HEK293 (cell line): ENCODE measurements around the gene SNAP23.

Source experiments
- EGR2 ChIP-seq: fragments of 450-650 bp; formaldehyde crosslinking; IDR thresholded peaks from 2 replicates; pipeline ENCODE4 v1.5.1; 2016; ENCODE audit warnings: low read depth, missing biosample characterization, missing genetic modification characterization
- ELK4 ChIP-seq: IDR thresholded peaks from 2 replicates; pipeline ENCODE4 v1.6.1; 2011; ENCODE audit warnings: mild to moderate bottlenecking, low read depth, low read length, borderline replicate concordance
- GLIS2 ChIP-seq: fragments of 450-650 bp; formaldehyde crosslinking; IDR thresholded peaks from 2 replicates; pipeline ENCODE4 v1.5.1; 2016; ENCODE audit warnings: missing biosample characterization, missing genetic modification characterization
- IKZF3 ChIP-seq: fragments of 450-650 bp; IDR thresholded peaks from 2 replicates; pipeline ENCODE4 v1.5.0; 2018; ENCODE audit warnings: missing biosample characterization, mild to moderate bottlenecking, missing genetic modification characterization, moderate library complexity
- MZF1 ChIP-seq: fragments of 450-650 bp; formaldehyde crosslinking; IDR thresholded peaks from 2 replicates; pipeline ENCODE4 v1.5.1; 2017; ENCODE audit warnings: missing biosample characterization, missing genetic modification characterization, borderline replicate concordance
- PATZ1 ChIP-seq: fragments of 450-650 bp; formaldehyde crosslinking; IDR thresholded peaks from 2 replicates; pipeline ENCODE4 v1.5.1; 2016; ENCODE audit warnings: missing biosample characterization, missing genetic modification characterization
- SP2 ChIP-seq: fragments of 450-650 bp; formaldehyde crosslinking; IDR thresholded peaks from 2 replicates; pipeline ENCODE4 v1.5.1; 2016; ENCODE audit warnings: missing biosample characterization, missing genetic modification characterization
- ZBTB6 ChIP-seq: fragments of 450-650 bp; formaldehyde crosslinking; IDR thresholded peaks from 2 replicates; pipeline ENCODE4 v1.5.1; 2017; ENCODE audit warnings: missing biosample characterization, missing genetic modification characterization
- ZBTB8A ChIP-seq: fragments of 450-650 bp; formaldehyde crosslinking; IDR thresholded peaks from 2 replicates; pipeline ENCODE4 v1.5.1; 2016; ENCODE audit warnings: missing biosample characterization, missing genetic modification characterization
- ZEB2 ChIP-seq: fragments of 450-650 bp; formaldehyde crosslinking; IDR thresholded peaks from 2 replicates; pipeline ENCODE4 v1.5.1; 2016; ENCODE audit warnings: missing biosample characterization, missing genetic modification characterization
- ZFP37 ChIP-seq: fragments of 450-650 bp; formaldehyde crosslinking; IDR thresholded peaks from 2 replicates; pipeline ENCODE4 v1.5.1; 2016; ENCODE audit warnings: missing biosample characterization, missing genetic modification characterization
- ZNF132 ChIP-seq: fragments of 450-650 bp; formaldehyde crosslinking; IDR thresholded peaks from 2 replicates; pipeline ENCODE4 v1.5.1; 2017; ENCODE audit warnings: missing biosample characterization, missing genetic modification characterization, borderline replicate concordance
- ZNF138 ChIP-seq: fragments of 450-650 bp; formaldehyde crosslinking; IDR thresholded peaks from 2 replicates; pipeline ENCODE4 v1.5.1; 2016; ENCODE audit warnings: missing biosample characterization, missing genetic modification characterization, borderline replicate concordance
- ZNF175 ChIP-seq: fragments of 450-650 bp; formaldehyde crosslinking; IDR thresholded peaks from 2 replicates; pipeline ENCODE4 v1.5.1; 2016; ENCODE audit warnings: missing biosample characterization, missing genetic modification characterization
- ZNF2 ChIP-seq: fragments of 450-650 bp; formaldehyde crosslinking; IDR thresholded peaks from 2 replicates; pipeline ENCODE4 v1.5.1; 2016; ENCODE audit warnings: missing biosample characterization, missing genetic modification characterization
- ZNF223 ChIP-seq: fragments of 450-650 bp; formaldehyde crosslinking; IDR thresholded peaks from 2 replicates; pipeline ENCODE4 v1.5.1; 2016; ENCODE audit warnings: missing biosample characterization, missing genetic modification characterization
- ZNF514 ChIP-seq: fragments of 450-650 bp; formaldehyde crosslinking; IDR thresholded peaks from 2 replicates; pipeline ENCODE4 v1.5.1; 2016; ENCODE audit warnings: missing biosample characterization, missing genetic modification characterization
- ZNF518A ChIP-seq: fragments of 450-650 bp; formaldehyde crosslinking; conservative IDR thresholded peaks from 2 replicates; pipeline ENCODE4 v1.5.1; 2016; ENCODE audit warnings: low read depth, missing biosample characterization, missing genetic modification characterization
- ZNF621 ChIP-seq: fragments of 450-650 bp; formaldehyde crosslinking; IDR thresholded peaks from 2 replicates; pipeline ENCODE4 v1.5.1; 2017; ENCODE audit warnings: missing biosample characterization, missing genetic modification characterization
- ZNF629 ChIP-seq: fragments of 450-650 bp; formaldehyde crosslinking; IDR thresholded peaks from 2 replicates; pipeline ENCODE4 v1.5.1; 2017; ENCODE audit warnings: missing biosample characterization, missing genetic modification characterization
- ZNF701 ChIP-seq: fragments of 450-650 bp; formaldehyde crosslinking; IDR thresholded peaks from 2 replicates; pipeline ENCODE4 v1.5.1; 2016; ENCODE audit warnings: missing biosample characterization, missing genetic modification characterization
- ZSCAN16 ChIP-seq: fragments of 450-650 bp; formaldehyde crosslinking; IDR thresholded peaks from 2 replicates; pipeline ENCODE4 v1.5.1; 2016; ENCODE audit warnings: missing biosample characterization, missing genetic modification characterization
- ZXDB ChIP-seq: fragments of 450-650 bp; formaldehyde crosslinking; IDR thresholded peaks from 2 replicates; pipeline ENCODE4 v1.5.1; 2016; ENCODE audit warnings: missing biosample characterization, missing genetic modification characterization
- TF ChIP-seq, protein P1 (sequence below): fragments of 450-650 bp; formaldehyde crosslinking; IDR thresholded peaks from 2 replicates; pipeline ENCODE4 v1.5.1; 2016; ENCODE audit warnings: missing biosample characterization, missing genetic modification characterization, borderline replicate concordance

SNAP23 gene

DNA sequence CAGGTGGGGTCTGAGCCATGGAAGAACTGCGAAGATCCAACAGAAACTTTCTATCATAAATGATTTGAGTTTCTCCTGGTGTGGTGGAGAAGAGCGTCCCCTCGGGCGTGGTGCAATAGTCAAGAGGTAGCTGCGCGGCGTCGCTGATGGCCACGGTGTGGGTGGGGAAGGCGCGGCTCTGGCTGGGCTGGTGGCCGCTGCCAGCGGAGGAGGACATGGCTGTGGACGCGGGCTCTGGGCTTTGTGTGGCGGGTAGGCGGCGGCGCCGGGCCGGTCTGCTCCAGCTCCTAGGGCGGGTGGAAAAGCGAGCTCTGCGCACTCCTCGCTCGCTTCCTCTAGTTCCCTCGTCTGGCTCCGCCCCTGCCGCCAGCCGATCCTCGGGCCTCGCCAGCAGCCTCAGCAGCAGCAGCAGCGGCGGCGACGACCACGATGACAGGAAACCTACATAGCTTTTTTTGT is 85.9 kb downstream of the SNAP23 start (continued):
- TF ChIP-seq ZNF175 (tag by site-specific recombination): no peak
- no peak for TF ChIP-seq GLIS2 (tag by site-specific recombination)
- TF ChIP-seq ZNF223 (tag by site-specific recombination): no peak
- TF ChIP-seq EGR2: peak; percentile 65
- no peak for TF ChIP-seq ZNF514 (tag by site-specific recombination)
- peak; percentile 32; the same call in 1 of the 2 replicates for TF ChIP-seq ZNF2
- no peak for TF ChIP-seq ZXDB (tag by site-specific recombination)
- no peak for TF ChIP-seq ZNF701
- TF ChIP-seq PATZ1 (tag by site-specific recombination): no peak
- peak; percentile 81 for TF ChIP-seq ZBTB6 (tag by site-specific recombination)
- no peak for TF ChIP-seq ZBTB8A (tag by site-specific recombination)
- TF ChIP-seq, protein P1, sequence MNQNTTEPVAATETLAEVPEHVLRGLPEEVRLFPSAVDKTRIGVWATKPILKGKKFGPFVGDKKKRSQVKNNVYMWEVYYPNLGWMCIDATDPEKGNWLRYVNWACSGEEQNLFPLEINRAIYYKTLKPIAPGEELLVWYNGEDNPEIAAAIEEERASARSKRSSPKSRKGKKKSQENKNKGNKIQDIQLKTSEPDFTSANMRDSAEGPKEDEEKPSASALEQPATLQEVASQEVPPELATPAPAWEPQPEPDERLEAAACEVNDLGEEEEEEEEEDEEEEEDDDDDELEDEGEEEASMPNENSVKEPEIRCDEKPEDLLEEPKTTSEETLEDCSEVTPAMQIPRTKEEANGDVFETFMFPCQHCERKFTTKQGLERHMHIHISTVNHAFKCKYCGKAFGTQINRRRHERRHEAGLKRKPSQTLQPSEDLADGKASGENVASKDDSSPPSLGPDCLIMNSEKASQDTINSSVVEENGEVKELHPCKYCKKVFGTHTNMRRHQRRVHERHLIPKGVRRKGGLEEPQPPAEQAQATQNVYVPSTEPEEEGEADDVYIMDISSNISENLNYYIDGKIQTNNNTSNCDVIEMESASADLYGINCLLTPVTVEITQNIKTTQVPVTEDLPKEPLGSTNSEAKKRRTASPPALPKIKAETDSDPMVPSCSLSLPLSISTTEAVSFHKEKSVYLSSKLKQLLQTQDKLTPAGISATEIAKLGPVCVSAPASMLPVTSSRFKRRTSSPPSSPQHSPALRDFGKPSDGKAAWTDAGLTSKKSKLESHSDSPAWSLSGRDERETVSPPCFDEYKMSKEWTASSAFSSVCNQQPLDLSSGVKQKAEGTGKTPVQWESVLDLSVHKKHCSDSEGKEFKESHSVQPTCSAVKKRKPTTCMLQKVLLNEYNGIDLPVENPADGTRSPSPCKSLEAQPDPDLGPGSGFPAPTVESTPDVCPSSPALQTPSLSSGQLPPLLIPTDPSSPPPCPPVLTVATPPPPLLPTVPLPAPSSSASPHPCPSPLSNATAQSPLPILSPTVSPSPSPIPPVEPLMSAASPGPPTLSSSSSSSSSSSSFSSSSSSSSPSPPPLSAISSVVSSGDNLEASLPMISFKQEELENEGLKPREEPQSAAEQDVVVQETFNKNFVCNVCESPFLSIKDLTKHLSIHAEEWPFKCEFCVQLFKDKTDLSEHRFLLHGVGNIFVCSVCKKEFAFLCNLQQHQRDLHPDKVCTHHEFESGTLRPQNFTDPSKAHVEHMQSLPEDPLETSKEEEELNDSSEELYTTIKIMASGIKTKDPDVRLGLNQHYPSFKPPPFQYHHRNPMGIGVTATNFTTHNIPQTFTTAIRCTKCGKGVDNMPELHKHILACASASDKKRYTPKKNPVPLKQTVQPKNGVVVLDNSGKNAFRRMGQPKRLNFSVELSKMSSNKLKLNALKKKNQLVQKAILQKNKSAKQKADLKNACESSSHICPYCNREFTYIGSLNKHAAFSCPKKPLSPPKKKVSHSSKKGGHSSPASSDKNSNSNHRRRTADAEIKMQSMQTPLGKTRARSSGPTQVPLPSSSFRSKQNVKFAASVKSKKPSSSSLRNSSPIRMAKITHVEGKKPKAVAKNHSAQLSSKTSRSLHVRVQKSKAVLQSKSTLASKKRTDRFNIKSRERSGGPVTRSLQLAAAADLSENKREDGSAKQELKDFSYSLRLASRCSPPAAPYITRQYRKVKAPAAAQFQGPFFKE (tag by site-specific recombination): no peak
- no peak for TF ChIP-seq ELK4
- TF ChIP-seq IKZF3: peak; percentile 53; the same call in 1 of the 2 replicates
- TF ChIP-seq ZNF138 (tag by site-specific recombination): no peak
- TF ChIP-seq MZF1 (tag by site-specific recombination): no peak
- TF ChIP-seq SP2 (tag by site-specific recombination): peak; percentile 76
- TF ChIP-seq ZFP37 (tag by site-specific recombination): no peak
- no peak for TF ChIP-seq ZNF621 (tag by site-specific recombination)
- no peak for TF ChIP-seq ZNF518A (tag by site-specific recombination)
- no peak for TF ChIP-seq ZNF629 (tag by site-specific recombination)
- TF ChIP-seq ZSCAN16 (tag by site-specific recombination): no peak
- TF ChIP-seq ZNF132: no peak
- TF ChIP-seq ZEB2 (tag by site-specific recombination): no peak
